AG09309 (cell line): ENCODE data around the gene MOSPD3.

Experiments
- DNase-seq: peaks from one replicate; pipeline ENCODE4 v3.0.0-alpha.2; 2010; ENCODE audit warnings: low read depth
- H3K4me3 ChIP-seq: 2 replicates; pipeline ENCODE4 v1.5.1; 2011; ENCODE audit warnings: mild to moderate bottlenecking, low read depth, low read length, moderate library complexity; ENCODE audit not compliant: control insufficient read depth
- CTCF ChIP-seq: IDR thresholded peaks from 2 replicates; pipeline ENCODE4 v1.5.1; 2011; ENCODE audit warnings: mild to moderate bottlenecking, low read depth, low read length, inconsistent platforms; ENCODE audit not compliant: insufficient read depth, control insufficient read depth; ENCODE audit errors: missing control alignments

Gene MOSPD3

GRCh38 chr7:100572281-100572948, 39.9 kb upstream of the MOSPD3 start:
- no peak for DNase-seq
- no peak overlapping the region for H3K4me3 ChIP-seq
- TF ChIP-seq CTCF, result no peak

GRCh38 chr7:100572949-100573675, 39.2 kb upstream of the MOSPD3 start:
- no peak overlapping the region for H3K4me3 ChIP-seq
- TF ChIP-seq CTCF, result no peak
- DNase-seq, result no peak

- DNase-seq, result no peak
- TF ChIP-seq CTCF, result no peak
- no peak within 1 kb of the TSS for H3K4me3 ChIP-seq
These were observed 38.5 kb upstream of the MOSPD3 start, which contains the start of gene SAP25 for GRCh38 chr7:100573691-100574361. TSS of gene SAP25 (minus strand) at chr7:100573900. CDS start at chr7:100573742, 158 bp downstream.

GRCh38 chr7:100574362-100575205, 37.8 kb upstream of the MOSPD3 start:
- DNase-seq, result no peak
- no peak for TF ChIP-seq CTCF
- no peak overlapping the region for H3K4me3 ChIP-seq

- no peak for DNase-seq
- no peak overlapping the region for H3K4me3 ChIP-seq
- TF ChIP-seq CTCF, result no peak
These were observed 37.1 kb upstream of the MOSPD3 start for GRCh38 chr7:100575206-100575631.
